DMS53 treated with DMSO at 0.1 percent for 48 hours (cell line): ENCODE measurements around the gene FKBP3.
"Not testable (repeated sequence)": the region's sequence is repeated elsewhere in the genome, so short reads cannot be mapped to it uniquely, and the experiment has no call there.

Experiments
- DNase-seq: peaks from one replicate; lab custom pipeline; 2025; ENCODE audit not compliant: unreplicated experiment; lab: John Stamatoyannopoulos, UW

FKBP3 gene

GRCh38 chr14:45114327-45114726 lies 20.0 kb downstream of the FKBP3 start:
- no peak for DNase-seq

GRCh38 chr14:45112896-45113781 lies 21.1 kb downstream of the FKBP3 start:
- peak; percentile 91 for DNase-seq

- DNase-seq: no peak
Observed at GRCh38 chr14:45104561-45104960, 29.7 kb downstream of the FKBP3 start.

- DNase-seq: no peak
Observed at GRCh38 chr14:45103806-45104205, 30.5 kb downstream of the FKBP3 start.

GRCh38 chr14:45096218-45096617 lies 38.1 kb downstream of the FKBP3 start:
- DNase-seq: no peak

GRCh38 chr14:45095143-45095542 lies 39.1 kb downstream of the FKBP3 start:
- DNase-seq: no peak

GRCh38 chr14:45094275-45094674 lies 40.0 kb downstream of the FKBP3 start:
- DNase-seq: no peak

GRCh38 chr14:45091710-45092109 lies 42.6 kb downstream of the FKBP3 start:
- DNase-seq: no peak

- DNase-seq: no peak
Observed at GRCh38 chr14:45089813-45090212, 44.5 kb downstream of the FKBP3 start.

- no peak for DNase-seq
Observed at GRCh38 chr14:45084946-45085346, 49.3 kb downstream of the FKBP3 start.

GRCh38 chr14:45083976-45084722 lies 50.1 kb downstream of the FKBP3 start, which contains the start of gene PRPF39:
Gene PRPF39 (plus strand): TSS chr14:45084116. CDS start chr14:45095240, 11,124 bp downstream.
- DNase-seq: peak; percentile 61

GRCh38 chr14:45083617-45083975 lies 50.7 kb downstream of the FKBP3 start:
- DNase-seq: no peak

- no peak for DNase-seq
Observed at GRCh38 chr14:45082420-45082819, 51.9 kb downstream of the FKBP3 start.

- DNase-seq: not testable (repeated sequence)
Observed at GRCh38 chr14:45081096-45081495, 53.2 kb downstream of the FKBP3 start.

GRCh38 chr14:45080416-45080968 lies 53.8 kb downstream of the FKBP3 start:
- DNase-seq: not testable (repeated sequence)

- no peak for DNase-seq
Observed at GRCh38 chr14:45078323-45078722, 56.0 kb downstream of the FKBP3 start.

GRCh38 chr14:45073231-45073879 lies 60.9 kb downstream of the FKBP3 start:
- no peak for DNase-seq

GRCh38 chr14:45072126-45072525 lies 62.2 kb downstream of the FKBP3 start:
- DNase-seq: no peak

GRCh38 chr14:45070215-45070614 lies 64.1 kb downstream of the FKBP3 start:
- DNase-seq: no peak

- DNase-seq: no peak
Observed at GRCh38 chr14:45068396-45068795, 65.9 kb downstream of the FKBP3 start.

- DNase-seq: no peak
Observed at GRCh38 chr14:45066667-45067066, 67.6 kb downstream of the FKBP3 start.
